Central memory CD8-positive, alpha-beta T cell (primary cell): ENCODE results near the gene FDXR.

Source experiments
- ATAC-seq: fragments of 150-1000 bp; cut with Tn5 transposase; replicated peaks from 2 replicates; pipeline ENCODE4 v1.10.0; 2022; ENCODE audit warnings: mild to moderate bottlenecking, moderate FRiP score, moderate number of reproducible peaks; ENCODE audit not compliant: poor library complexity, severe bottlenecking; ENCODE audit errors: extremely low read depth
- DNase-seq, 2 donors: peaks; one replicate each; pipeline ENCODE4 v3.0.0; 2021; ENCODE audit warnings: low spot score in 2 of 2
- H3K27ac Mint-ChIP-seq: one replicate; pipeline ENCODE4 v1.8.0; 2022; ENCODE audit warnings: low read depth, mild to moderate bottlenecking, moderate library complexity, mixed read lengths
- H3K27me3 Mint-ChIP-seq: one replicate; pipeline ENCODE4 v1.8.0; 2022; ENCODE audit warnings: mixed read lengths
- H3K36me3 Mint-ChIP-seq: one replicate; pipeline ENCODE4 v1.8.0; 2022; ENCODE audit warnings: mild to moderate bottlenecking, moderate library complexity, mixed read lengths; ENCODE audit not compliant: insufficient read depth
- H3K4me1 Mint-ChIP-seq: one replicate; pipeline ENCODE4 v1.8.0; 2022; ENCODE audit warnings: mixed read lengths
- H3K4me3 Mint-ChIP-seq: one replicate; pipeline ENCODE4 v1.8.0; 2022; ENCODE audit warnings: mild to moderate bottlenecking, moderate library complexity, mixed read lengths
- H3K9me3 Mint-ChIP-seq: one replicate; pipeline ENCODE4 v1.8.0; 2022; ENCODE audit warnings: mixed read lengths

The FDXR gene

DNA sequence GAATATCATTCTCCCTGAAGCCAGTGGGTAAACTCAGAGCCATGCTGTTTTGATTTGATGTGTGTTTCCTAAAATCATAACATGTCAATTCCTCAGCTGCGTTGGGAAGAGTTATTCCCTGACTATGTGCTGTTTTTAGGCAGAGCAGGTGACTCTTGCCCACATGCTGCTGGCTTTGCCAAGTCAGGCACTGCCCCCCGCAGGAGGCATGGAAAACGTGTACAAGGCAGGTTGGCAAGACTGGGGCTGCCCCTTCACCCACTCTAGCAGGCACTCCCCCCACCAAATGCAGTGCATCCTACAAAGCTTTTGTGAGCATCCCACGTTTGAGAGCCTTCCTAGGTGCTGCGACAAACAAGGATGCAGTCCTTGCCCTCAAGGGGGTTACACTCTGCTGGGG is 58.3 kb downstream of the FDXR start:
- Mint-ChIP-seq H3K27ac (no peak overlapping the region), H3K9me3 (no peaks in the 10 kb centered on the region), H3K4me1 (peaks cover 10% of the 10 kb centered on the region), H3K36me3 (peaks cover 26% of the 10 kb centered on the region), H3K4me3 (no peak overlapping the region), H3K27me3 (no peaks in the 10 kb centered on the region)
- DNase-seq (no peak), ATAC-seq (no peak)
